Neural cell (in vitro differentiated cells): ENCODE data around the gene AFAP1. TPM values are rescaled to one million over a fixed set of nuclear protein-coding genes. Genes with fewer than 3 reads are reported as not detected.

Experiments used
- H2AFZ ChIP-seq: fragments of 200-600, 300-800 bp; sonication (generic), shearing (Covaris generic); 2 replicates; pipeline ENCODE4 v1.6.0; 2014; ENCODE audit warnings: low read depth, mild to moderate bottlenecking, antibody characterized with exemption, low read length, moderate library complexity
- H3F3A ChIP-seq: fragments of 200-600 bp; shearing (Covaris generic); 2 replicates; pipeline ENCODE4 v1.6.1; 2016; ENCODE audit warnings: mild to moderate bottlenecking, moderate library complexity, mixed read lengths, antibody characterized with exemption, low read length; ENCODE audit not compliant: insufficient read depth, poor library complexity, severe bottlenecking
- H3K27ac ChIP-seq: fragments of 200-600, 300-800 bp; sonication (generic), shearing (Covaris generic); 2 replicates; pipeline ENCODE4 v1.5.1; 2014; ENCODE audit warnings: mild to moderate bottlenecking, low read length, moderate library complexity
- H3K27me3 ChIP-seq: fragments of 300-800, 200-600 bp; sonication (generic), shearing (Covaris generic); 2 replicates; pipeline ENCODE4 v1.6.0; 2014; ENCODE audit warnings: mild to moderate bottlenecking, low read depth, low read length, moderate library complexity; ENCODE audit not compliant: insufficient read depth
- H3K36me3 ChIP-seq: fragments of 300-800, 200-600 bp; sonication (generic), shearing (Covaris generic); 2 replicates; pipeline ENCODE4 v1.5.1; 2014; ENCODE audit warnings: mild to moderate bottlenecking, antibody characterized with exemption, low read length, moderate library complexity; ENCODE audit not compliant: insufficient read depth
- H3K4me2 ChIP-seq: fragments of 300-800, 200-600 bp; sonication (generic), shearing (Covaris generic); 2 replicates; pipeline ENCODE4 v1.6.0; 2014; ENCODE audit warnings: mild to moderate bottlenecking, low read length
- H3K4me3 ChIP-seq: fragments of 300-800, 200-600 bp; sonication (generic), shearing (Covaris generic); 2 replicates; pipeline ENCODE4 v1.5.1; 2014; ENCODE audit warnings: mild to moderate bottlenecking, low read length, moderate library complexity
- H3K79me2 ChIP-seq: fragments of 200-600 bp; shearing (Covaris generic); replicated peaks from 2 replicates; pipeline ENCODE4 v1.6.0; 2014; ENCODE audit warnings: mild to moderate bottlenecking, low read length, moderate library complexity; ENCODE audit not compliant: insufficient read depth
- H3K9ac ChIP-seq: fragments of 300-800, 200-600 bp; sonication (generic), shearing (Covaris generic); 2 replicates; pipeline ENCODE4 v1.6.1; 2016; ENCODE audit warnings: mild to moderate bottlenecking, low read length, mixed read lengths
- H3K9me2 ChIP-seq: fragments of 200-600 bp; shearing (Covaris generic); 2 replicates; pipeline ENCODE4 v1.6.1; 2016; ENCODE audit warnings: mild to moderate bottlenecking, low read length, mixed read lengths; ENCODE audit not compliant: insufficient read depth
- H3K9me3 ChIP-seq: fragments of 200-600, 300-800 bp; sonication (generic), shearing (Covaris generic); 2 replicates; pipeline ENCODE4 v1.6.1; 2016; ENCODE audit warnings: mild to moderate bottlenecking, mixed run types, low read length, moderate library complexity, mixed read lengths
- H4K20me1 ChIP-seq: fragments of 200-600 bp; shearing (Covaris generic); 2 replicates; pipeline ENCODE4 v1.6.1; 2016; ENCODE audit warnings: mild to moderate bottlenecking, mixed run types; ENCODE audit not compliant: insufficient read depth
- EP300 ChIP-seq: fragments of 450-650 bp; conservative IDR thresholded peaks from 2 replicates; pipeline ENCODE4 v1.6.1; 2014; ENCODE audit warnings: antibody characterized with exemption, mild to moderate bottlenecking, moderate library complexity; ENCODE audit not compliant: poor library complexity, severe bottlenecking
- EZH2 ChIP-seq: fragments of 200-600, 300-800 bp; shearing (Covaris generic), sonication (generic); IDR thresholded peaks from 2 replicates; pipeline ENCODE4 v1.6.1; 2014; ENCODE audit warnings: antibody characterized with exemption, low read length, borderline replicate concordance, mild to moderate bottlenecking; ENCODE audit not compliant: insufficient read depth, poor library complexity, severe bottlenecking
- MXI1 ChIP-seq: fragments of 450-650 bp; conservative IDR thresholded peaks from 2 replicates; pipeline ENCODE4 v1.6.1; 2014; ENCODE audit warnings: antibody characterized with exemption, mild to moderate bottlenecking; ENCODE audit not compliant: poor library complexity, severe bottlenecking
- POLR2AphosphoS5 ChIP-seq: IDR thresholded peaks from 2 replicates; pipeline ENCODE4 v1.6.1; 2012
- RAD21 ChIP-seq: fragments of 450-650 bp; conservative IDR thresholded peaks from 2 replicates; pipeline ENCODE4 v1.6.1; 2014; ENCODE audit warnings: antibody characterized with exemption, mild to moderate bottlenecking, moderate library complexity
- REST ChIP-seq: IDR thresholded peaks from 2 replicates; pipeline ENCODE4 v1.6.1; 2012; ENCODE audit warnings: borderline replicate concordance
- SMC3 ChIP-seq: fragments of 450-650 bp; conservative IDR thresholded peaks from 2 replicates; pipeline ENCODE4 v1.6.1; 2014; ENCODE audit warnings: antibody characterized with exemption, mild to moderate bottlenecking, moderate library complexity; ENCODE audit not compliant: poor library complexity
- TAF1 ChIP-seq: IDR thresholded peaks from 2 replicates; pipeline ENCODE4 v1.6.1; 2012; ENCODE audit warnings: low read depth
- polyA plus RNA-seq: library from polyadenylated mRNA; depleted of rRNA; stranded (reverse); fragments of >200 nt; gene quantifications from 2 replicates; pipeline ENCODE4 v1.2.3, GENCODE V29; 2014
- TF ChIP-seq, protein P1 (sequence below): fragments of 450-650 bp; IDR thresholded peaks from 2 replicates; pipeline ENCODE4 v1.5.1; 2014; ENCODE audit warnings: antibody characterized with exemption, mild to moderate bottlenecking, moderate library complexity; ENCODE audit not compliant: poor library complexity, severe bottlenecking

Gene AFAP1
- polyA plus RNA-seq, 1 donor from 2014 or later, result 38.9 TPM

DNA sequence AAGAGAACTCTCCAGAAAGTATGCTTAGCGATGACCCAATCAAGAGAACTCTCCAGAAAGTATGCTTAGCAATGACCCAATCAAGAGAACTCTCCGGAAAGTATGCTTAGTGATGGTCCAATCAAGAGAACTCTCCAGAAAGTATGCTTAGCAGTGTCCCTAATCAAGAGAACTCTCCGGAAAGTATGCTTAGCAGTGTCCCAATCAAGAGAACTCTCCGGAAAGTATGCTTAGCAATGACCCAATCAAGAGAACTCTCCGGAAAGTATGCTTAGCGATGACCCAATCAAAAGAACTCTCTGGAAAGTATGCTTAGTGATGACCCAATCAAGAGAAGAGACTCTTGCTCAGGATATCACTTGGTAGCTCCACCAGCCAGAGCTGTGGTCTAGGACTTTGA lies 92.5 kb downstream of the AFAP1 start:
- no peaks in the 10 kb centered on the region for H3K9me3 ChIP-seq
- H3K9me2 ChIP-seq, result no peaks in the 10 kb centered on the region
- H2AFZ ChIP-seq, result no peak overlapping the region
- H3K27me3 ChIP-seq, result no peaks in the 10 kb centered on the region
- no peak overlapping the region for H3K9ac ChIP-seq
- no peaks in the 10 kb centered on the region for H3K79me2 ChIP-seq
- no peaks in the 10 kb centered on the region for H4K20me1 ChIP-seq
- H3K27ac ChIP-seq, result no peak overlapping the region
- no peaks in the 10 kb centered on the region for H3F3A ChIP-seq
- no peak overlapping the region for H3K4me2 ChIP-seq
- no peaks in the 10 kb centered on the region for H3K36me3 ChIP-seq
- no peak for TF ChIP-seq REST
- no peak for TF ChIP-seq RAD21
- no peak for TF ChIP-seq EP300
- TF ChIP-seq TAF1, result no peak
- TF ChIP-seq SMC3, result no peak
- TF ChIP-seq MXI1, result no peak
- TF ChIP-seq, protein P1, sequence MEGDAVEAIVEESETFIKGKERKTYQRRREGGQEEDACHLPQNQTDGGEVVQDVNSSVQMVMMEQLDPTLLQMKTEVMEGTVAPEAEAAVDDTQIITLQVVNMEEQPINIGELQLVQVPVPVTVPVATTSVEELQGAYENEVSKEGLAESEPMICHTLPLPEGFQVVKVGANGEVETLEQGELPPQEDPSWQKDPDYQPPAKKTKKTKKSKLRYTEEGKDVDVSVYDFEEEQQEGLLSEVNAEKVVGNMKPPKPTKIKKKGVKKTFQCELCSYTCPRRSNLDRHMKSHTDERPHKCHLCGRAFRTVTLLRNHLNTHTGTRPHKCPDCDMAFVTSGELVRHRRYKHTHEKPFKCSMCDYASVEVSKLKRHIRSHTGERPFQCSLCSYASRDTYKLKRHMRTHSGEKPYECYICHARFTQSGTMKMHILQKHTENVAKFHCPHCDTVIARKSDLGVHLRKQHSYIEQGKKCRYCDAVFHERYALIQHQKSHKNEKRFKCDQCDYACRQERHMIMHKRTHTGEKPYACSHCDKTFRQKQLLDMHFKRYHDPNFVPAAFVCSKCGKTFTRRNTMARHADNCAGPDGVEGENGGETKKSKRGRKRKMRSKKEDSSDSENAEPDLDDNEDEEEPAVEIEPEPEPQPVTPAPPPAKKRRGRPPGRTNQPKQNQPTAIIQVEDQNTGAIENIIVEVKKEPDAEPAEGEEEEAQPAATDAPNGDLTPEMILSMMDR, result no peak
- TF ChIP-seq POLR2AphosphoS5, result no peak
- TF ChIP-seq EZH2, result no peak
- no peak overlapping the region for H3K4me3 ChIP-seq

DNA sequence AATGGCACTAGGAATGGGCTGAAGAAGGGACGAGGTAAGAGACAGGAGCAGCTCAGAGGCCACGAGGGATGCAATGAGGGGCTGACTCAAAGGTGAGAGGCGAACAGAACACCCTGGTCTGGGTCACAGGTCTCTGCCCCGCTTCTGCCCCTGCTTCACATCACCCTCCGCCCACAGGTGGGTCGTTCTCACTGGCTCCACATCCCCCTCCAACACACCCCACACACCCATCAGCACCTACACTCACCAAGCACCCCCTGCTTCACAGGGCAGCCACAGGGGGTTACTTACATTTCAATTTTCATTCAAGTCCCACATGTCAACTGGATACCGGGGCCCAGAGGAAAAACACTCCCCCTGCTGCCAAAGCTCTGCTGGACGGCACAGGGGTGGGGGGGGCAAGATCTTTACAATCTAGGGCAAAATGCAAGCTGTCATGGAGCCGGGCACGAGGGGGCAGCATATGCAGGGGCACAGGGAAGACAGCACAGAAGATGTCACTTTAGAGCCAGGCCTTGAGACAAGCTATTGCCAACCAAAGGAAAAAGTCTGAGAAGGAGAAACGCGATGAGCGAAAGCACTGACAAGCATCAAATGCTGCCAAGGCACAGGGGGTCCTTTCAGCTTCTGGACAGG lies 94.0 kb downstream of the AFAP1 start:
- H3K9me2 ChIP-seq, result no peaks in the 10 kb centered on the region
- H4K20me1 ChIP-seq, result no peaks in the 10 kb centered on the region
- no peaks in the 10 kb centered on the region for H3K79me2 ChIP-seq
- no peaks in the 10 kb centered on the region for H3F3A ChIP-seq
- H2AFZ ChIP-seq, result no peak overlapping the region
- no peak overlapping the region for H3K9ac ChIP-seq
- H3K27me3 ChIP-seq, result no peaks in the 10 kb centered on the region
- no peaks in the 10 kb centered on the region for H3K36me3 ChIP-seq
- no peak overlapping the region for H3K4me3 ChIP-seq
- H3K27ac ChIP-seq, result no peak overlapping the region
- TF ChIP-seq TAF1, result no peak
- TF ChIP-seq RAD21, result no peak
- TF ChIP-seq REST, result no peak
- TF ChIP-seq EZH2, result no peak
- TF ChIP-seq SMC3, result no peak
- TF ChIP-seq MXI1, result no peak
- TF ChIP-seq EP300, result no peak
- TF ChIP-seq POLR2AphosphoS5, result no peak
- TF ChIP-seq, protein P1, result no peak
- no peak overlapping the region for H3K4me2 ChIP-seq
- H3K9me3 ChIP-seq, result no peaks in the 10 kb centered on the region
